ENCODE measurements around the gene IL12A.

IL12A gene

GRCh38 chr3:159950156-159950898, 38.3 kb upstream of the IL12A start:
- no peak for DNase-seq (ENCODE audit: low read depth)
- no peak overlapping the region for H3K4me3 ChIP-seq (ENCODE audit: low read length)
- TF ChIP-seq, protein P1, sequence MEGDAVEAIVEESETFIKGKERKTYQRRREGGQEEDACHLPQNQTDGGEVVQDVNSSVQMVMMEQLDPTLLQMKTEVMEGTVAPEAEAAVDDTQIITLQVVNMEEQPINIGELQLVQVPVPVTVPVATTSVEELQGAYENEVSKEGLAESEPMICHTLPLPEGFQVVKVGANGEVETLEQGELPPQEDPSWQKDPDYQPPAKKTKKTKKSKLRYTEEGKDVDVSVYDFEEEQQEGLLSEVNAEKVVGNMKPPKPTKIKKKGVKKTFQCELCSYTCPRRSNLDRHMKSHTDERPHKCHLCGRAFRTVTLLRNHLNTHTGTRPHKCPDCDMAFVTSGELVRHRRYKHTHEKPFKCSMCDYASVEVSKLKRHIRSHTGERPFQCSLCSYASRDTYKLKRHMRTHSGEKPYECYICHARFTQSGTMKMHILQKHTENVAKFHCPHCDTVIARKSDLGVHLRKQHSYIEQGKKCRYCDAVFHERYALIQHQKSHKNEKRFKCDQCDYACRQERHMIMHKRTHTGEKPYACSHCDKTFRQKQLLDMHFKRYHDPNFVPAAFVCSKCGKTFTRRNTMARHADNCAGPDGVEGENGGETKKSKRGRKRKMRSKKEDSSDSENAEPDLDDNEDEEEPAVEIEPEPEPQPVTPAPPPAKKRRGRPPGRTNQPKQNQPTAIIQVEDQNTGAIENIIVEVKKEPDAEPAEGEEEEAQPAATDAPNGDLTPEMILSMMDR (conservative IDR thresholded peaks at IDR 0.05; ENCODE audit: low read depth, low read length), result no peak

- TF ChIP-seq, protein P1 (conservative IDR thresholded peaks at IDR 0.05; ENCODE audit: low read depth, low read length), result no peak
- H3K4me3 ChIP-seq (ENCODE audit: low read length), result no peak overlapping the region
- DNase-seq (ENCODE audit: low read depth), result no peak
These were observed 37.1 kb upstream of the IL12A start for GRCh38 chr3:159951540-159951939.

- no peak for DNase-seq (ENCODE audit: low read depth)
- H3K4me3 ChIP-seq (ENCODE audit: low read length), result no peak overlapping the region
- TF ChIP-seq, protein P1 (conservative IDR thresholded peaks at IDR 0.05; ENCODE audit: low read depth, low read length), result no peak
These were observed 35.1 kb upstream of the IL12A start for GRCh38 chr3:159953325-159954085.

GRCh38 chr3:159960188-159961148, 28.2 kb upstream of the IL12A start:
- H3K4me3 ChIP-seq (ENCODE audit: low read length), result no peak overlapping the region
- TF ChIP-seq, protein P1 (conservative IDR thresholded peaks at IDR 0.05; ENCODE audit: low read depth, low read length), result no peak
- no peak for DNase-seq (ENCODE audit: low read depth)

DNA sequence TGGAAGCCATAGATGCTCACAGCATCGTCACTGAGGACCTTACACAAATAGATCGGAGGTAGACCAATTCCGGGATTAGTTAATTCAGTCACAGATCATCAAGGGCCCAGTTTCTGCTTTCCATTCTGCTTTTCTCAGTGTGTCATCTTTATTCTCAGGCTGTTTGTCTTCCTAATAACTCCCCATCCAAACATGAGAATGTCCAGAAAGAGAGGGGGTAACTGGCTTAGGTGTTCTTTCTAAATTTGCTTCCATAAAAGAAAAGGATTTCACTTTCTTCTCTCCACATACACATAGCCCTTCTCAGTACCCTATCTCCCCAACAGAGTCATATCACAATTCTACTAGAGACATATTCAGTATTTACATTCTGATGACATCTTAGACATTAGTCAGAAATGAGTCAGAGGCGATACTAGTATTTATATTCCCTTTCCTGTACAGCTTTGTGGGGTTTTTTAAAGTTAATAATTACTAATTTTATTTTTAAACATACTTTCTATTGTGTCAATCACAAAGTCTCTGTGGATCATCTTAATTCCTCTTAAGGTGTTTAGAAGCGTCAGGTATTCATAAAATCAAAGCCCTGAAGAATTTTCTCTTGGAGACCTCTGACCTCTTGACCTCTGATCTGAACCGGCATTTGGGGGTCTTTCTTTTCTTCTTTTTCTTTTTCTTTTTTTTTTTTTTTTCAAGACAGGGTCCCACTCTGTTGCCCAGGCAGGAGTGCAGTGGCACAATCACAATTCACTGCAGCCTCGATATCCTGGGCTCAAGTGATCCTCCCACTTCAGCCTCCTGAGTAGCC, 24.3 kb upstream of the IL12A start:
- DNase-seq (ENCODE audit: low read depth), result no peak
- TF ChIP-seq, protein P1 (conservative IDR thresholded peaks at IDR 0.05; ENCODE audit: low read depth, low read length), result no peak

GRCh38 chr3:159971311-159971710, 17.3 kb upstream of the IL12A start:
- TF ChIP-seq, protein P1 (conservative IDR thresholded peaks at IDR 0.05; ENCODE audit: low read depth, low read length), result no peak
- H3K4me3 ChIP-seq (ENCODE audit: low read length), result no peak overlapping the region
- no peak for DNase-seq (ENCODE audit: low read depth)

More for the DNA sequence above, 24.3 kb upstream of the IL12A start:
- H3K4me3 ChIP-seq (ENCODE audit: low read length), result no peak overlapping the region
